GM19099 (cell line): Measurements from ENCODE around the gene USP17L5.
"Not testable (repeated sequence)": the region's sequence is repeated elsewhere in the genome, so short reads cannot be mapped to it uniquely, and the experiment has no call there.

Experiments used
- POLR2A ChIP-seq: IDR thresholded peaks from 3 replicates; pipeline ENCODE4 v1.6.1; 2011; ENCODE audit warnings: low read depth; ENCODE audit not compliant: insufficient read length; ENCODE audit errors: extremely low read depth

Gene USP17L5, protein sequence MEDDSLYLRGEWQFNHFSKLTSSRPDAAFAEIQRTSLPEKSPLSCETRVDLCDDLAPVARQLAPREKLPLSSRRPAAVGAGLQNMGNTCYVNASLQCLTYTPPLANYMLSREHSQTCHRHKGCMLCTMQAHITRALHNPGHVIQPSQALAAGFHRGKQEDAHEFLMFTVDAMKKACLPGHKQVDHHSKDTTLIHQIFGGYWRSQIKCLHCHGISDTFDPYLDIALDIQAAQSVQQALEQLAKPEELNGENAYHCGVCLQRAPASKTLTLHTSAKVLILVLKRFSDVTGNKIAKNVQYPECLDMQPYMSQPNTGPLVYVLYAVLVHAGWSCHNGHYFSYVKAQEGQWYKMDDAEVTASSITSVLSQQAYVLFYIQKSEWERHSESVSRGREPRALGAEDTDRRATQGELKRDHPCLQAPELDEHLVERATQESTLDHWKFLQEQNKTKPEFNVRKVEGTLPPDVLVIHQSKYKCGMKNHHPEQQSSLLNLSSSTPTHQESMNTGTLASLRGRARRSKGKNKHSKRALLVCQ

DNA sequence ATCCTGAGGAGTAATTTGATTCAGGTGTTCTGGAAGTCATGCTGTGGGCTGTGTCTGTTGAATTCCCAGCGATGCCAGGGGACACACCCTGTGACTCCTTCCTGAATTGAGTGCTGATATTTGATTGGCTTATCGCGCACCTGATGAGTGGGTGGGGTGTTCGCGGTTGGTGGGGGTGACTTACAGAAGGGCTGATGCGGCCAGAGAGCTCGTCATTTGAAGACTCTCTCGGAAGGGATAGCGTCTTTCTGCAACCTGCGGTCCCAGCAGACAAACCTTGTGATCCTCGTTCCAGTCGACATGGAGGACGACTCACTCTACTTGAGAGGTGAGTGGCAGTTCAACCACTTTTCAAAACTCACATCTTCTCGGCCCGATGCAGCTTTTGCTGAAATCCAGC, at the start of gene USP17L5:
Gene USP17L5 (plus strand): TSS at position 301 of the 400 bp plus-strand sequence. CDS start 0 bp downstream, at position 301.
- TF ChIP-seq POLR2A = not testable (repeated sequence)

GRCh38 chr4:9324865-9325264, 14.3 kb upstream of the USP17L5 start, which contains the start of gene USP17L24:
TSS of gene USP17L24 (plus strand) at chr4:9325165. CDS start at chr4:9325165, 0 bp downstream.
- not testable (repeated sequence) for TF ChIP-seq POLR2A

- TF ChIP-seq POLR2A = not testable (repeated sequence)
These were observed 9.6 kb upstream of the USP17L5 start, which contains the start of gene USP17L25 for GRCh38 chr4:9329611-9330010. TSS of gene USP17L25 (plus strand) at chr4:9329911. CDS start at chr4:9329911, 0 bp downstream.

GRCh38 chr4:9334358-9334757, 4.8 kb upstream of the USP17L5 start, which contains the start of gene USP17L26:
TSS of gene USP17L26 (plus strand) at chr4:9334658. CDS start at chr4:9334658, 0 bp downstream.
- not testable (repeated sequence) for TF ChIP-seq POLR2A

GRCh38 chr4:9343848-9344247, 4.6 kb downstream of the USP17L5 start, which contains the start of gene USP17L27:
TSS of gene USP17L27 (plus strand) at chr4:9344148. CDS start at chr4:9344148, 0 bp downstream.
- TF ChIP-seq POLR2A = not testable (repeated sequence)

DNA sequence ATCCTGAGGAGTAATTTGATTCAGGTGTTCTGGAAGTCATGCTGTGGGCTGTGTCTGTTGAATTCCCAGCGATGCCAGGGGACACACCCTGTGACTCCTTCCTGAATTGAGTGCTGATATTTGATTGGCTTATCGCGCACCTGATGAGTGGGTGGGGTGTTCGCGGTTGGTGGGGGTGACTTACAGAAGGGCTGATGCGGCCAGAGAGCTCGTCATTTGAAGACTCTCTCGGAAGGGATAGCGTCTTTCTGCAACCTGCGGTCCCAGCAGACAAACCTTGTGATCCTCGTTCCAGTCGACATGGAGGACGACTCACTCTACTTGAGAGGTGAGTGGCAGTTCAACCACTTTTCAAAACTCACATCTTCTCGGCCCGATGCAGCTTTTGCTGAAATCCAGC, 9.4 kb downstream of the USP17L5 start, which contains the start of gene USP17L28:
Gene USP17L28 (plus strand): TSS at position 301 of the 400 bp plus-strand sequence. CDS start 0 bp downstream, at position 301.
- not testable (repeated sequence) for TF ChIP-seq POLR2A

- TF ChIP-seq POLR2A = not testable (repeated sequence)
These were observed 14.1 kb downstream of the USP17L5 start, which contains the start of gene USP17L29 for GRCh38 chr4:9353338-9353737. TSS of gene USP17L29 (plus strand) at chr4:9353638. CDS start at chr4:9353638, 0 bp downstream.

DNA sequence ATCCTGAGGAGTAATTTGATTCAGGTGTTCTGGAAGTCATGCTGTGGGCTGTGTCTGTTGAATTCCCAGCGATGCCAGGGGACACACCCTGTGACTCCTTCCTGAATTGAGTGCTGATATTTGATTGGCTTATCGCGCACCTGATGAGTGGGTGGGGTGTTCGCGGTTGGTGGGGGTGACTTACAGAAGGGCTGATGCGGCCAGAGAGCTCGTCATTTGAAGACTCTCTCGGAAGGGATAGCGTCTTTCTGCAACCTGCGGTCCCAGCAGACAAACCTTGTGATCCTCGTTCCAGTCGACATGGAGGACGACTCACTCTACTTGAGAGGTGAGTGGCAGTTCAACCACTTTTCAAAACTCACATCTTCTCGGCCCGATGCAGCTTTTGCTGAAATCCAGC, 23.6 kb downstream of the USP17L5 start, which contains the start of gene USP17L30:
Gene USP17L30 (plus strand): TSS at position 301 of the 400 bp plus-strand sequence. CDS start 0 bp downstream, at position 301.
- TF ChIP-seq POLR2A = not testable (repeated sequence)

DNA sequence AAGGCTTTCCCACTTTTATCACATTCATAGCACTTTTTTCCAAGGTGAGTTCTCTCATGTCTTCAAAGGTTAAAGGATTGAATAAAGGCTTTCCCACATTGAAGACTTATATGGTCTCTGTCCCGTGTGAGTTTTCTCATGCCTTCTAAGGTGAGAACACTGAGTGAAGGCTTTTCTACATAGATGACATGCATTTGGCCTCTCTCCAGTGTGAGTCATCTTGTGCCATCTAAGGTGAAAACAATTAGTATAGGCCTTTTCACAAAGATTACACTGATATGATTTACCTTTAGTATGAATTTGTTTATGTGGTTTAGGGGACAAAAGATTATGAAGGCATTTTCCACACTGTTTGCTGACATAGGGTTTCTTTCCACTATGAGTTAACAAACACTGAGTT, 44.9 kb downstream of the USP17L5 start:
- no peak for TF ChIP-seq POLR2A
